T-helper 2 cell treated with Interferon-gamma antibody and Interleukin-4, amounts not matched to agents 5 μg/mL and 100 μg/mL, for 36 hours (primary cell): Measurements from ENCODE around the gene RPL32.

Experiments used
- DNase-seq: peaks from one replicate; pipeline ENCODE4 v3.0.0; 2021; ENCODE audit warnings: low spot score
- H3K27ac Mint-ChIP-seq: one replicate; pipeline ENCODE4 v1.8.0; 2021; ENCODE audit warnings: mild to moderate bottlenecking, mixed read lengths
- H3K27me3 Mint-ChIP-seq: one replicate; pipeline ENCODE4 v1.8.0; 2021; ENCODE audit warnings: low read depth, mixed read lengths
- H3K36me3 Mint-ChIP-seq: one replicate; pipeline ENCODE4 v1.8.0; 2021; ENCODE audit warnings: low read depth, mixed read lengths
- H3K4me1 Mint-ChIP-seq: one replicate; pipeline ENCODE4 v1.8.0; 2021; ENCODE audit warnings: low read depth, mixed read lengths
- H3K4me3 Mint-ChIP-seq: one replicate; pipeline ENCODE4 v1.8.0; 2022; ENCODE audit warnings: mild to moderate bottlenecking, moderate library complexity, mixed read lengths
- H3K9me3 Mint-ChIP-seq: one replicate; pipeline ENCODE4 v1.8.0; 2021; ENCODE audit warnings: mixed read lengths

The RPL32 gene

GRCh38 chr3:12815719-12816118, 25.6 kb downstream of the RPL32 start:
- Mint-ChIP-seq H3K9me3 (no peaks in the 10 kb centered on the region), H3K4me1 (peaks cover under 1% of the 10 kb centered on the region), H3K36me3 (no peaks in the 10 kb centered on the region), H3K4me3 (no peak overlapping the region), H3K27ac (no peak overlapping the region), H3K27me3 (no peaks in the 10 kb centered on the region)
- no peak for DNase-seq

- Mint-ChIP-seq H3K27ac (no peak overlapping the region), H3K4me3 (no peak overlapping the region), H3K36me3 (no peaks in the 10 kb centered on the region), H3K27me3 (no peaks in the 10 kb centered on the region), H3K9me3 (no peaks in the 10 kb centered on the region), H3K4me1 (peaks cover 3% of the 10 kb centered on the region)
- DNase-seq: no peak
Measured at GRCh38 chr3:12815078-12815477, 26.3 kb downstream of the RPL32 start.

GRCh38 chr3:12813967-12814366, 27.4 kb downstream of the RPL32 start:
- Mint-ChIP-seq H3K9me3 (no peaks in the 10 kb centered on the region), H3K4me3 (no peak overlapping the region), H3K27ac (no peak overlapping the region), H3K36me3 (no peaks in the 10 kb centered on the region), H3K27me3 (peaks cover under 1% of the 10 kb centered on the region), H3K4me1 (peaks cover 3% of the 10 kb centered on the region)
- no peak for DNase-seq

- Mint-ChIP-seq H3K4me1 (peaks cover 3% of the 10 kb centered on the region), H3K27ac (no peak overlapping the region), H3K36me3 (no peaks in the 10 kb centered on the region), H3K9me3 (no peaks in the 10 kb centered on the region), H3K4me3 (no peak overlapping the region), H3K27me3 (peaks cover 5% of the 10 kb centered on the region)
- DNase-seq: no peak
Measured at GRCh38 chr3:12812812-12813211, 28.6 kb downstream of the RPL32 start.

GRCh38 chr3:12810961-12811360, 30.4 kb downstream of the RPL32 start:
- Mint-ChIP-seq H3K36me3 (no peaks in the 10 kb centered on the region), H3K4me3 (peak overlapping the region; percentile 56), H3K9me3 (no peaks in the 10 kb centered on the region), H3K27ac (no peak overlapping the region), H3K4me1 (peaks cover 3% of the 10 kb centered on the region), H3K27me3 (peaks cover 5% of the 10 kb centered on the region)
- DNase-seq: no peak

- Mint-ChIP-seq H3K27me3 (peaks cover 5% of the 10 kb centered on the region), H3K4me1 (peaks cover 3% of the 10 kb centered on the region), H3K4me3 (peak overlapping the region; percentile 56), H3K9me3 (no peaks in the 10 kb centered on the region), H3K36me3 (no peaks in the 10 kb centered on the region), H3K27ac (no peak overlapping the region)
- DNase-seq: peak; percentile 88
Measured at GRCh38 chr3:12810013-12810780, 31.2 kb downstream of the RPL32 start.

GRCh38 chr3:12809435-12809834, 31.9 kb downstream of the RPL32 start:
- Mint-ChIP-seq H3K27ac (no peak overlapping the region), H3K4me1 (peaks cover 3% of the 10 kb centered on the region), H3K27me3 (peaks cover 5% of the 10 kb centered on the region), H3K36me3 (no peaks in the 10 kb centered on the region), H3K9me3 (no peaks in the 10 kb centered on the region), H3K4me3 (peak overlapping the region; percentile 22)
- DNase-seq: no peak

- peak overlapping the region; percentile 22 for H3K4me3 Mint-ChIP-seq
- no peaks in the 10 kb centered on the region for H3K36me3 Mint-ChIP-seq
- H3K9me3 Mint-ChIP-seq: no peaks in the 10 kb centered on the region
- peaks cover 5% of the 10 kb centered on the region for H3K27me3 Mint-ChIP-seq
- DNase-seq: no peak
- H3K27ac Mint-ChIP-seq: no peak overlapping the region
- peaks cover 3% of the 10 kb centered on the region for H3K4me1 Mint-ChIP-seq
Measured at GRCh38 chr3:12809001-12809400, 32.4 kb downstream of the RPL32 start.

- Mint-ChIP-seq H3K36me3 (no peaks in the 10 kb centered on the region), H3K4me1 (peaks cover 3% of the 10 kb centered on the region), H3K9me3 (no peaks in the 10 kb centered on the region), H3K4me3 (peak overlapping the region; percentile 14), H3K27ac (no peak overlapping the region), H3K27me3 (peaks cover 5% of the 10 kb centered on the region)
- DNase-seq: no peak
Measured at GRCh38 chr3:12808587-12808986, 32.8 kb downstream of the RPL32 start.

- Mint-ChIP-seq H3K4me1 (peaks cover 3% of the 10 kb centered on the region), H3K9me3 (no peaks in the 10 kb centered on the region), H3K4me3 (no peak overlapping the region), H3K27me3 (peaks cover 5% of the 10 kb centered on the region), H3K27ac (no peak overlapping the region), H3K36me3 (no peaks in the 10 kb centered on the region)
- DNase-seq: no peak
Measured at GRCh38 chr3:12807601-12808359, 33.6 kb downstream of the RPL32 start.

- H3K27me3 Mint-ChIP-seq: peaks cover 5% of the 10 kb centered on the region
- DNase-seq: no peak
- peaks cover 3% of the 10 kb centered on the region for H3K4me1 Mint-ChIP-seq
- H3K27ac Mint-ChIP-seq: no peak overlapping the region
- H3K9me3 Mint-ChIP-seq: no peaks in the 10 kb centered on the region
- no peak overlapping the region for H3K4me3 Mint-ChIP-seq
- no peaks in the 10 kb centered on the region for H3K36me3 Mint-ChIP-seq
Measured at GRCh38 chr3:12807066-12807465, 34.3 kb downstream of the RPL32 start.

GRCh38 chr3:12803371-12803770, 38.0 kb downstream of the RPL32 start:
- H3K4me3 Mint-ChIP-seq: no peak overlapping the region

GRCh38 chr3:12799525-12800440, 41.6 kb downstream of the RPL32 start:
- H3K27me3 Mint-ChIP-seq: peaks cover 23% of the 10 kb centered on the region
- no peak for DNase-seq
- H3K27ac Mint-ChIP-seq: no peak overlapping the region
- H3K36me3 Mint-ChIP-seq: no peaks in the 10 kb centered on the region
- no peak overlapping the region for H3K4me3 Mint-ChIP-seq
- H3K4me1 Mint-ChIP-seq: peaks cover 1% of the 10 kb centered on the region
- no peaks in the 10 kb centered on the region for H3K9me3 Mint-ChIP-seq

More at GRCh38 chr3:12803371-12803770, 38.0 kb downstream of the RPL32 start:
- Mint-ChIP-seq H3K9me3 (no peaks in the 10 kb centered on the region), H3K27ac (no peak overlapping the region), H3K27me3 (peaks cover 1% of the 10 kb centered on the region), H3K36me3 (no peaks in the 10 kb centered on the region), H3K4me1 (no peaks in the 10 kb centered on the region)
- DNase-seq: no peak
